GM19372 (cell line): ENCODE results near the gene TDRD10.

Experiments
- ATAC-seq: cut with Tn5 transposase; IDR thresholded peaks from one replicate; pipeline ENCODE4 v1.9.1; 2021; ENCODE audit warnings: mild to moderate bottlenecking, low read depth, moderate library complexity; ENCODE audit not compliant: unreplicated experiment

Gene TDRD10

DNA sequence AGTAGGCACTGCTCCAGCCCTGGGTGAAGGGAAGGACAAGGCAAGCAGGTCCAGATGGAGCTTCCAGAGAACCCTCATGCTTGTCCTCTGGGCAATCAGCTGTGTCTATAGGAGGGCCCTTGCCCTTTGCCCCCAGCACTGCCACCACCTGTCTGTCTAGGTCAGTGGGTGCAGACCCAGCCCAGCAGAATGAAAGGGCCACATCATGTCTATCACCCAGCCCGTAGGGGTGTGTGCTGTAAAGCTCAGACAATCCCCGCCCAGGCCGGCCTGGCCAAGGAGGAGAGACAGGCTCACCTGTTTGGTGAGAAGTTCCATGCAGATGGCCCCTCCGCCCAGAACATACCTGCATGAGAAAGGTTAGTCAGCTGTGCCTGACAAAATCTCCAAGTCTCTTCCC is 49.5 kb downstream of the TDRD10 start:
- ATAC-seq, result no peak

DNA sequence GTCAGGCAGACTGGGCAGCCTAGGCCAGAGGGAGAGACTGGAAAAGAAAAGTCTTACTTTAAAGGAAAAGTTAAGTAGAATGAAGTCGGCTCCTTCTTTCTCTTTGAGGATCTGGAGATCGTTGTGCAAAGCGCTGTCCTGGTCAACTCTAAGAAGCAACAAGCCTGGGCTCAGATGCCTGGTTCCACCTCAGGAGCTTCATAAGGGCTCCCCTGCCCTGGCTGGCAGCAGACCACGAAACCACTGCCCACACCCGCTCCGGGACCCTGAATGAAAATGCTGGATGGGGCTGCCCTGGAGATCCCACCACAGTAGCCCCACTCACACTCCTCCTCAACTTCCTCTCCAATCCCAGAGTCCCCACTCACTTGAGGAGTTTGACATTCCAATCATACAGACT is 50.0 kb downstream of the TDRD10 start:
- ATAC-seq, result no peak

DNA sequence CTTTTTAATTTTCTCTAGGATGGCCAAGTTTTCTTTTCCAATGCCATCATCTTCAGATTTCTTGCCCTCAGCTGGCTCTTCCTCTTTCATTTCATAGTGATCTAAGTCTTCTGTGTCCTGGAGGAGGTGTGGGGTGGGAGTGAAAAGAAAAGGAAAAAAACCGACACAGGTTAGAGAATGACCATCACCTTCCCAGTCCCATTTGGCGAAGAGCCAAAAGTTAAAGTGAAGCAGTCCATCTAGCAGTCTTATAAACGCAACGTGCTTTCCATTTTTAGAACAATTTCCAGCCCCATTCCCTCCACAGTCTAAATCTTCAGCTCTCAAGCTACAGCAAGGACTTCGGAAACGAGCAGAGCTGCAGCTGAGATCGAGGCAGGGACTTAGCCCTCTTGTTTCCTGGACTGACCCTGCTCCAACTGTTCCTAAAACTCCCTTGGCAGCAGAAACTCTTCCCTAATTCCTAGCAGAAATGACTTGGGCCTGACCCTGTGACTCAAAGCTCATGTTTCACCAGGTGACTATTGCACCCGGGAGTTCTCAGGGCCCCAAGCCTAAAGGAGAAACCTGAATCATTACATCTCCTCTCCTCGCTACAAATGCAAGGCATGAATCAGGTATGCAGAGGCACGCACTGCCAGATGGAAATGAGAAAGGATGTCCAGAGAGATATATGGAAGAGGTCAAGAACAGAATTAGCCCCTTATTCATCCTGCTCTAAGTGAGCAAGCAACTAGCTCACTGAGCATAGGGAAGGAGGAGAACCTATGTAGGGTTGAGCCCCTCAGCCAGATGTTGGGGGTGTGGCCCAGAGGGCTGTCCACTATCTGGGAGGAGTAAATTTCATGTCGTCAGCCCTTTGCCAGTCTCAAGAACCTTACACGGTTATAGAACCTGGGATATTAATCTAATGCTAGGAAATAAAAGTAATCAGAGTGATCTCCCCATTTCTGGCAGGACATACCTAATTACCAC is 51.3 kb downstream of the TDRD10 start:
- no peak for ATAC-seq

DNA sequence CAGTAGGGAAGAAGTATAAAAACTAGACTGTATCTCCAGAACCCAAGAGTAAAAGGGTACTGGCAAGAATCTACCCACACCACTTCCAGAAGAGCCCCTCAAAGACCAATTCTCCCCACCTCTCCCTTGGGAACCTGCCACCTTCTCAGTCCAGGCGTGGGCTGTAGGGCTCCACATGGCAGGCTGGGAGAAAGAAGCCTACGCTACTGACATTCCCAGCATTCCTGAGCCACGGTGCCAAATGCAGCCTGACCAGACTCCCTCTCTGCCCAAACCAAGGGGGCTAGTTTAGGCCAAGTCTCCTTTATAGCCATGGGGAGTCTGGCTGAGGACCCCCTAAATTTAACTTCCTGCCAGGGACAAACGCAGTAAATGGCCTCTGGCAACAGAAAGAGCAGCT is 54.4 kb downstream of the TDRD10 start:
- no peak for ATAC-seq

DNA sequence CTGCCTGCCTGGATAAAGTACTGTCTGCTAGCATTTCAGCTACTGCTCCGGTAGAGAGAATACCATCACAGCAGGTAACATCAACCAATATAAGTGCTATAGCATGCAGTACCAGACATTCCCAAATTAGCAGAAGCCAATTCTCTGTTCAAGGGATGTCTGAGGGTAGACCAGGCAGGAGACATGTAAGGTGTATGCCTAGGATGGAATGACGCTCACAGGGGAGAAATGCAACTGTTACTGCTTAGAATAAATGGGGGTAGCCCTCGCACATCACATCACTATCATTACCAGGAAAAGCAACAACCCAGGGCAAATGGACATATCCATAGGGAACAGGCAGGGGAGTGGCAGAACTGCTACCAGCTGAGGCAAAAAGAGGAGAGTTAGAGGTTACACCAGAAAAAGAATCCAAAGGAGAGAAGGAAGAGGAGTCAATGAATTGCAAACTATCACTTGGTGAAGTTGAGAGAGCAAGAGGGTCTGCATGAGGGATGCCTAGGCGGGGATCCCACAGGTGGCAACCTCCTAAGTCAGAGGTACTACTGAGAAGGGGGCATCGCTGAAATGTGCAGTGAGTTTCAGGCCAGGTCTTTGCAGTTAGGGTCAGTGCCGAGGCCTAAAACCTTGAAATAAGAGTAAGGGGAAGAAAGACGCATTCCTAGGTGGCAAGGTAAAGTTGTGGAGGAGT is 55.4 kb downstream of the TDRD10 start:
- ATAC-seq, result no peak

DNA sequence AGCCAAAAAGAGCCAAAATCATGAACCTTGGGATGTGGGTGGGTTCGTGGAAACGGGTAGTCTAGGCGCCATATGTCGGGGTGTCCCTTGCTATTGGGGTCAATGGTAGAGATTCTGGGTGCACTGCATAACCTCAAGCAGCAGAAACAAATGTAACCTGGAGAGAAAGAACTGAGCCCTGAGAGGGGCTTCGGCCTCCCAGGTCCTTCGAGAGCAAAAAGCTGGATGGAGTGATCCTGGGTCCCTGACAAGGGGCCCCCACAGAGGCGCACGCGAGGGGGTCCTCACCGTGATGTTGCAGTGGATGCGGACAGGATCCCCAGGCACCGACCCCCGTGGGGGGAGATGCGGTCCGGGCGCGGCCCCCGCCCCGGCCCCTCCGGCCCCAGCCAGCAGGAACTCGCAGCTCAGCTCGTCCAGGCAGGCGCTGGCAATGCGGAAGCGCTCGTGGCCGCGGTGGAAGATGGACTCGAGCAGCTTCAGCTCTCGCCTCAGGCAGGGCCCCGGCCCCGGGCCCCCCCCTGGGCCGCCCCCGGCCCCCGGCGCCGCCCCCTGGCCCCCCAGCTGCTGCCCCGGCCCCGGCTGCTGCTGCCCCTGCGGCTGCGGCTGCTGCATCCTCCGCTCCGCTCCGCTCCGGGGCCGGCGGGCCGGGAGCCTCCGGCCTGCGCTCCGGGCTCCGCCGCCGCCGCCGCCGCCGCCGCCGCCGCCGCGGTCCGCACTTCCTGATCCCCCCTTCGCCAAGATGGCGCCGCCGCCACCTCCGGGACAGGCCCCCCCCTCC is 56.1 kb downstream of the TDRD10 start, which contains the start of gene UBE2Q1:
Gene UBE2Q1, minus strand, starts transcription at position 724 of the 781 bp plus-strand sequence. Its CDS starts 109 bp downstream, at position 615.
- ATAC-seq, result peak; percentile 9

DNA sequence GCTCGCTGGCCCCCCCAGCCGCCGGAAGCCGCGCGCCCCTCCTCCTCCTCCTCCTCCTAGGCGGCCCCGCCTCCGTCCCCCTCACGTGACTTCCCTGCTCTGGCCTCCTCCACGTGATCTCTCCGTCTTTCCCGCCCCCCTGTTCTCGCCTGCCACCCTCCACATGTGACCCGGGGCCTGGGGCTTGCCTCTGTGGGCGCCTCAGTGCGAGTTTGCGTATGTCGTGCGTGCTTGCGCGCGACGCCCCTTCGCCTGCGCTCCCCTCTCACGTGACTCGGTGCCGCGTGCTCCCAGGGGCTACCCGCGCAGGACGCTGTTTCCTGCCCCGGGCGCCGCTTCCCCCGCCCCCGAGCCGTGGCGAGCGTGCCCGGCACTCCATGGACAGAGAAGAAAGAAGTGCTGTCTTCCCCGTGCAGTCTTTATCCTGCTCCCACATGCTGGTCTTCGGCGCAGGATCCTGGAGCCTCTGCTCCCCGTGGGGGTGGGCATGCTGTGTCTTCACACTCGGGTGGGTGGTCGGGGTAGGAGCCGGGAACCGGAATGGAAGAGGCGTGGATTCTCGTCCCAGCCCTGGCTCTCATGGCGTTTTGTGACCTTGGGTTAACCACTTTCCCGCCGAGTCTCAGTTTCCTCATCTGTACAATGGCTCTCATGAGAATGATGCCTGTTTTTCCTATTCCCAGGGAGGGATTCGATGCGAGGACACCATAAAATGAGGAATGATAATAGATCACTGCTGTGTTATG is 56.9 kb downstream of the TDRD10 start:
- peak; percentile 92 for ATAC-seq

DNA sequence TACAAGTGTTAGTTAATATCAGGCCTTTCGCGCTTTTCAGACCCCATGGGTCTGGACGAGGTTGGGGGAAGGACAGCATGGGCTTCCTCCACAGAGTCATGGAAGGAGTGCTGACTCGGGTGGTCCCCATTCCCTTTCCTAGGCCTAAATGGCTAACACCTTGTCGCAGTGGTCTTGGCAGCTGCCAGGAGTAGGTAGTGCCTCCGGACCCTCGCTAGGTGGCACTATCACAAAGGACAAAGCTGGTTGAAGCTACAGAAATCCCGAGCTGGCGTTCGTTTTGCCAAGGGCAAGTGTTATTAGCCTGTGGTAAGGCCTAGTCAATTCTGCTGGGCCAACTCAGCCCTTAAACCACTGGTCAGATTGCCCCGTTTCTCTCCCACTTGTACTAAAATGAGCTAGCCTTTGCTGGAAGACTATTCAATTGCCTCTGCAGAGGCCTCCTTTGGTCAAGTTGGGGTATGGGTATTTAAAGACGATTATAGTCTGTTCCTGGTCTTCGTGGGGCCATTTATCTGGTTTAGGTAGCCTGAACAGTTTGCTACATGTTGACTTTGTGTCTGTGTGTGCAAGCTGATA is 57.5 kb downstream of the TDRD10 start:
- ATAC-seq, result no peak

DNA sequence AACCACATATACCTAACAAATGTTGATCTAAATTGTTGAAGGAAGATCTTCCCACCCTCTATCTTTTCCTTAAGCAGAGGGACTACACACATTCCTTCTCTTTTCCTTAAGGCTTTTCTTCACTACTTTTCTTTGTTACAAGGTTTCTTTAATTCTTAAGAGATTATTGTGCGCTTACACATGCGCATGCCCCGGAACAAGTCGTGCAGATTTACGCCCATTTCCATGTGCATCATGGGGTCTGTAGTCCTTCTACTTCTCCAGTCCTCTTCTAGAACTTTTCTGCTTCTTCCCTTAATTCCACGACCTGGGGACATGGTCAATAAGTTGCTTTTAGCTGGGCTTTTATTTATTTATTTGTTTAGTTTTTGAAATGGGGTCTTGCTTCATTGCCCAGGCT is 63.9 kb downstream of the TDRD10 start:
- no peak for ATAC-seq

DNA sequence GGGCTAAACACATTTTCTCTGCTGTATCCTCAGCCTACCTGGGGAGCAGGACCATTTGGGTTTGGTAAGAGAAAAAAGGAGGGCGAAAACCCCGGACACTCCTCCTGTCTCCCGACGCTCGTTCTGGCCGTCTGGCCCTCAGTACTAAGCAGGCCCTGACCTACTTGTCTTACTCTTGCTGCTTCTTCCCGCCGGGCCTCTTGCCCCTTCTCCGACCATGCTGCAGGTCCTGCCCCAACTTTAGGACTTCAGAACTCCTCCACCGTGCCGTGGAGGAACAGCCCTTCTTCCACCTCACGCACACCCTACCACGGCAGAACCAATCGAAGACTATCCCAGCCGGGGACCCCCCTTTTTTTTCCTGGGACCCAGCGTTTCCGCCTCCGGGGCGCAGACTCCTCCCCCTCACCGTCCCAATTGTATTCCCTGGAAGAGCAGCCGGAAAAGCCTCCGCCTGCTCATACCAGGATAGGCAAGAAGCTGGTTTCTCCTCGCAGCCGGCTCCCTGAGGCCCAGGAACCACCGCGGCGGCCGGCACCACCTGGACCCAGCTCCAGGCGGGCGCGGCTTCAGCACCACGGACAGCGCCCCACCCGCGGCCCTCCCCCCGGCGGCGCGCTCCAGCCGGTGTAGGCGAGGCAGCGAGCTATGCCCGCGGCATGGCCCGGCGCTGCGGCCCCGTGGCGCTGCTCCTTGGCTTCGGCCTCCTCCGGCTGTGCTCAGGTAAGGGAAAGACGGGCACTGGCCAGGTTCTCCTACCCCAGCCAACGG is 65.6 kb downstream of the TDRD10 start, which contains the start of gene CHRNB2:
Gene CHRNB2, plus strand, starts transcription at position 393 of the 771 bp plus-strand sequence. Its CDS starts 267 bp downstream, at position 660.
- ATAC-seq, result no peak

DNA sequence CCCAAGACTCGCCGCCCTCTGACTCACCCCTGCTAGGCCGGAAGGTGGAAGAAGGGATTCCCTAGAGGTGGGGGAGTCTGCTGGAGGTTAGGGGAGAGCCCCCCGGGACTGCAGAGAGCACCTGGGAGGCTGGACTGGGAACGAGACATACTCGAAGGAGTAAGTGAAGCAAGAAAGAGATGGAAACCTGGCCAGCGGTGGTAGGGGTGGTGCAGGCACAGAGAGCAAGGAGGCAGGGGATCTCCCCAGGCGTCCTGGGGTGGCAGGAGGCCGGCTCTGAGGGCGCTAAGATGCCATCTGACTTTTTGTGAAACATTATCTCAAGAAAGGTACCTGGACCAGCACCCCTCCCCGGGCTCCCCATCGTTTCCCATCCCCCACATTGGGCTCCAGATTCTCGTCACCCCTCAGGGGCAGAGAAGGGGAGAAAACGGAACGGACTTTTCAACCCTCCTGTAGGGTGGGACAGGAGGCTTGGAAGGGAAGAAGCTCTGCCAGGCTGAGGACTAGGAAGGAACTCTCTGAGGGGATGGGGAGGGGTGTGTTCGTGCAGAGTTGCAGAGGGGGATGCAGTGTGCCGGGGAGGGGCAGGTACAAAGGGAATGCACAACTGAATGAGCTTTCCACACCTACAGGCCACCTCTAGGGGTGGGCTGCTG is 66.3 kb downstream of the TDRD10 start:
- ATAC-seq, result no peak

DNA sequence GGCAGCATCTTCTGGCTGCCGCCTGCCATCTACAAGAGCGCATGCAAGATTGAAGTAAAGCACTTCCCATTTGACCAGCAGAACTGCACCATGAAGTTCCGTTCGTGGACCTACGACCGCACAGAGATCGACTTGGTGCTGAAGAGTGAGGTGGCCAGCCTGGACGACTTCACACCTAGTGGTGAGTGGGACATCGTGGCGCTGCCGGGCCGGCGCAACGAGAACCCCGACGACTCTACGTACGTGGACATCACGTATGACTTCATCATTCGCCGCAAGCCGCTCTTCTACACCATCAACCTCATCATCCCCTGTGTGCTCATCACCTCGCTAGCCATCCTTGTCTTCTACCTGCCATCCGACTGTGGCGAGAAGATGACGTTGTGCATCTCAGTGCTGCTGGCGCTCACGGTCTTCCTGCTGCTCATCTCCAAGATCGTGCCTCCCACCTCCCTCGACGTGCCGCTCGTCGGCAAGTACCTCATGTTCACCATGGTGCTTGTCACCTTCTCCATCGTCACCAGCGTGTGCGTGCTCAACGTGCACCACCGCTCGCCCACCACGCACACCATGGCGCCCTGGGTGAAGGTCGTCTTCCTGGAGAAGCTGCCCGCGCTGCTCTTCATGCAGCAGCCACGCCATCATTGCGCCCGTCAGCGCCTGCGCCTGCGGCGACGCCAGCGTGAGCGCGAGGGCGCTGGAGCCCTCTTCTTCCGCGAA is 69.4 kb downstream of the TDRD10 start:
- ATAC-seq, result no peak

DNA sequence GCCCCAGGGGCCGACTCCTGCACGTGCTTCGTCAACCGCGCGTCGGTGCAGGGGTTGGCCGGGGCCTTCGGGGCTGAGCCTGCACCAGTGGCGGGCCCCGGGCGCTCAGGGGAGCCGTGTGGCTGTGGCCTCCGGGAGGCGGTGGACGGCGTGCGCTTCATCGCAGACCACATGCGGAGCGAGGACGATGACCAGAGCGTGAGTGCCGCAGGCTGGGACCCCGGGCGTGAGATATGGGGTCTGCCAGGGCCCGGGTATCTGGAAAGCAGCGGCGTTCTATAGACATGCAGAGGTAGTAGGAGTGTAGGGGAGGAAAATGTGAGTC is 69.9 kb downstream of the TDRD10 start:
- no peak for ATAC-seq

DNA sequence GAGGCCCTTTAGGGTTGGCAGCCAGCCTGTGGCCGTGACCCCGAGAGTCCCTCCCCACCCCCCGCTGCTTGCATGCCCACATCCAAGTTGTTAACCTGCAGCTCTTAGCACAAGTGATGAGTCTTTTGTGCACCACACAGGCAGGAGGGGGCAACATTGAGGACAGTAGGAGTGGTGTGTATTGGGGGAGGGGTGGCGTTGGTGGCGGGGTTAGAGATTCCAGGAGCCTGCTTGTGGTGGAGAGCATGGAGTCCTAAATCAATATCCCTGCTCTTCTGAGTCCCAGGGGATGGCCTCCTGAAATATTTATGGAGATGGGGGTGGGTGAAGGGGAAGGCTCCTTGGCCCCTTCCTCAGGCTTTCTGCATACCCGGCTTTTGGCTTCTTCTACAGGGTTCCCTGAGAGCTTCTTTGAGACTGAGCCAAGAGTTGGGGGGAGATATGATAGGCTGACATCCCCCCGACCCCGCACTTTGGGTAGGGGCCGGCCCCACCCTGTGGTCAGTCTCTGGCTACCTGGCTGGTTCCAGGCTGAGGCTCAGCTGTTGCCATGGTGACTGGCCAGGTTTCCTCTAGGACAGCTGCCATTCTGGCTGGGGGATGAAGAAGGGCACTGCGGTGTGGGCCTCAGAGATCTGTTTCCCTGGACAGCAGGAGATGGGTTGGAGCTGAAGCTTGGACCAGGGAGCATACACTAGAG is 70.6 kb downstream of the TDRD10 start:
- ATAC-seq, result no peak

DNA sequence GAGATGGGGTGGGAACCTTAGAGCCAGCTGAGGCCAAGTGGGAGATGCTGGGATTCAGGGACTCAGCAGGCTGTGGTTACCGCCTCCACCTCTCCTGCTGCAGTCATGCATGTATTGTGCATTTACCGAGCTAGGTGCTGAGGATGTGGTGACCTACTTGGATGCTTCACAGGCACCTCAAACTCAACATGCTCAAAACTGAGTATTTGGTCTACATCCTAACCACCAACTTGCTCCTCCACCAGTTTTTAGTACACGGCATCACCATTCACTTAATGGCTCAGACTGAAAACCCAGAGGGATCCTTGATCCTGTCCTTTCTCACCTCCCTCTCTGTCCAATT is 71.1 kb downstream of the TDRD10 start:
- ATAC-seq, result no peak

DNA sequence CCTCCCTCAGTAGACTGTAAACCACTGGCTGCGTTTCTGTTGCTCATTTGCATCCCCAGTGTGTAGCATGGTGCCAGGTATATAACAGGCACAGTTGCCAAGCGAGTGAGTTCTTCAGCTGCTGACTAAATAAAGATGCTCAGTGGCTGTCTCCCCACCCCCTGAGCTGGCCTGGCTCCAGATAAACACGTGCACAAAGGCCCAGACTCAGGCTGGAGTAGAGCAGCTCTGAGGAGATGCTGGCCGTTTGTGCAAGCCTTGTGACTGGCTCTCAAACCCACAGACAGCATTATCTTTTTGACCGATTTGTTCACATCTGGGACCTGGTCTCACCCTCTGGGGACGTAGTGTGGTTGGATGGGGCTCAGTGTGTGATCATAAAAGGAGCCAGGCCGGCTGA is 72.7 kb downstream of the TDRD10 start:
- no peak for ATAC-seq

DNA sequence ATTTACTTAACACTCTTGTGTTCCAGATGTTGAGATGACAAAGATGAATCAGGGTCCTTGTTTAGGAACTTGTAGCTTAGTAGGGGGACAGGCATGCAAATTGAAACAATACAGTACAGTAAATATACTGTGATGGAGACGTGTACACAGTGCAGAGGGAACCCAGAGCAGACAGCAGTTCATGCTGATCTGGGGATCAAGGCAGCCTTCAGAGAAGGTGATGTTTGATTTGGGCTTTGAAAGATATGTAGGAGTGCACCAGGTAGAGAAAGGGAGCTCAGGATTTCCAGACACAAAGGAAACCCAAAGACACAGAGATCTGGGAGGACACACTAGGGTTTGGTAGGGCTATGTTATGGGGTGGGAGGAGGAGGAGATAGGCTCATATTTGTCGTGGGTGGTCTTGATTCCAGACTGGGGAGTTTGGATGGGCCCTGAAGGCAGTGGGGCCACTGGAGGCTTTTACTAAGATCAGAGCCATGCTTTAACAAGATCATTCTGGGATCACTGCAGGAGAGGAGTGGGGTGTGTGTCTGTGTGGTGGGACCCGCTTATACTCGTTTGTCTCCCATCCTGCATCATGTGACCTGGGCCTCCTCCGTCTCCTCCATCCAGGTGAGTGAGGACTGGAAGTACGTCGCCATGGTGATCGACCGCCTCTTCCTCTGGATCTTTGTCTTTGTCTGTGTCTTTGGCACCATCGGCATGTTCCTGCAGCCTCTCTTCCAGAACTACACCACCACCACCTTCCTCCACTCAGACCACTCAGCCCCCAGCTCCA is 73.3 kb downstream of the TDRD10 start:
- ATAC-seq, result no peak
